HFF-Myc (cell line): ENCODE data around the gene ARMH3.

Experiments used
- DNase-seq: peaks from one replicate; pipeline ENCODE4 v3.0.0-alpha.2; 2011; ENCODE audit warnings: low read depth; ENCODE audit errors: extremely low read depth
- H3K4me3 ChIP-seq: replicated peaks from 2 replicates; pipeline ENCODE4 v1.5.1; 2011; ENCODE audit warnings: low read depth, mild to moderate bottlenecking, control low read depth, low read length
- CTCF ChIP-seq: IDR thresholded peaks from 2 replicates; pipeline ENCODE4 v1.5.1; 2012; ENCODE audit warnings: mild to moderate bottlenecking, low read depth, low read length, control low read depth; ENCODE audit errors: missing control alignments

The ARMH3 gene

DNA sequence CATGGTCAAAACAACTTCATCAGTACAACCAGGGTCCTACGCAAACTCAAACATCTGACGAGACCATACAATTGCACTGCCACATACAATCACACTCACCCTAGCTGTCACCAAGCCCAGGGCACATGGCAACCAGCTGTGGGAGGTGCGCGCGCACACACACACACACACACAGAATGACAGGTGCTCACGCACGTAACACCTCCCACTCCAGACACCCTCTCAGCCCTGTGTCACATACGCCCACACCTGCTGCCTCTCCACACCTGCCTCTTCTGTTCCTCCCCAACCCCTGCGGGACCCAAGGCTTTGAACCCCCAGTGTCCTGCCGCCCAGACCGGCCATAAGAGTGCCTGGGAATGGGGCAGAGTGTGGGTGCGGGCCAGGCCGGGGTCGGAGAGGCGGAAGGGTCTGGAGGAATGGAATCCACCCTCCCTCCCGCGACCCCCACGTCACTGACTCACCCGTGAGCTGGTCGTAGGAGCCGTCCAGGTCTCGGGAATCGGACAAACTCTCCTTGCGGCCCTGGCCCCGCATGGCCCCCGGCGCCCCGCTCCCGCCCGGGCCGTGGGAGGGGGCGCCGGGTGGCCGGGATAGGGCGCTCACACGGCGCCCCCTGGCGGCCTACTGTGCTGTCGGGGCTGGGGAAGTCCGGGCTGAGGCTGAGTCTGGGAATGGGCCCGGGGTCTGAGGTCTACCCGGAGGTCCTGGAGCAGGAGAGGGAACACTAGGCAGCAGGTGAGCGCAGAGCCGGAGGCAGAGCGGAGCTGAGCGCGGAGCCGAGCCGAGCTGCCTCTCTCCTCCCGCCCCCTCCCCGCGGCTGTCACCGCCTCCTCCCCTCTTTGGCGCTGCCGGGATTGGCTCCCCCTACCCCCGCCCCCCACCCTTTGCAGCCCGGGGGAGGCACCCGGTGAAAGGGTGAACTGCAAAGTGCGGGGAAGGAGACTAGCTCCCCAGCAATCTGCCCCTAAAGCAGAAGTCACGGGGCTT, 212.6 kb downstream of the ARMH3 start, which contains the start of gene KCNIP2:
Gene KCNIP2 (minus strand): TSS at position 769 of the 990 bp plus-strand sequence. CDS start 232 bp downstream, at position 537.
- H3K4me3 ChIP-seq = no peak within 1 kb of the TSS

DNA sequence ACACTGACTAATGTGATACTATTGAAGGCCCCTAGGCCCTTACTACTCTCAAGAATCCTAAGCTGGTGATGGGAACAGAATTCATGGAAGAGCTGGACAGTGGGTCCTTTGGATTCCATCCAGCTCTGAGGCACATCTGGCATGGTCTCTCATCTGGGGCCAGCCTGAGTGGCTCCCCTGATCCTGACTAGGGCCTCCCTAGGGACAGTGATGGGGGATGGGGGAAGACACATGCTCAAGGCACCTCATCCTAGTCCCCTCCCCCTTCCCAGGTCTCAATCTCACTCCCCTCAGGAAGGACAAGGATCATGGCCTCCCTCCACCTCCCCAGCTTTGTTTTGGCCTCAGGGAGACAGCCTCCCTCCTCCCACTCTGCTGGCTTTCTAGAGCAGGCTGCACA, 214.1 kb downstream of the ARMH3 start:
- DNase-seq = no peak
- no peak for TF ChIP-seq CTCF
- no peak overlapping the region for H3K4me3 ChIP-seq

More for the DNA sequence above, 212.6 kb downstream of the ARMH3 start, which contains the start of gene KCNIP2:
- TF ChIP-seq CTCF = peak; percentile 57
- no peak for DNase-seq

GRCh38 chr10:101840741-101841453, 215.1 kb downstream of the ARMH3 start:
- TF ChIP-seq CTCF = peak; percentile 95
- peak; percentile 51 for DNase-seq
- H3K4me3 ChIP-seq = peak overlapping the region; percentile 31

DNA sequence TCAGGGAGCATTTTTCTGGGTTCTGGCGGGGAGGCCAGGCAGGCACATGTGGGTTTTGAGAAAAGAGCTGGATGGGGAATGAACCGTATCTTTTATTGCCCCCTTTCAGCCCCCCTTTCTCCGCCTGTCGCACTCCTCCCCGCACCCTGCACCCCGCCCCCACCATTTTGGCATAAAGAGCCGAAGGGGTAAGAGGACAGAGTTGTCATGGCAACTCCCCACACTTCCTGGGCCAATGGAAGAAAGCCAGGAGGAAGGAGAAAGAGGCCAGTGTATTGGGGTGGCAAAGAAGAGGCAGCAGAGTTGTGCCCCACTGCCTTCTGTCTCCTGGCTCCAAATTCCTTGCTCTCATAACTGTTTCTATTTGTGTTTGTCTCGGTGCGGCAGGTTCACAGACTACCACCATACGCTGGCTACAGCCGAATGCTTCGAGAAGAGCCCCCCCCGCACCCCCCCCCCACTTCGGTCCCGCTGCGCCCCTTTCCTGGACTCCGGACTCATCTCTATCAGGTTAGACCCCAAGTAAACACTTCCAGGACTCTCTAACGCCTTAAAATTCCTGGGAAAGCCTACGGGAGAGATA, 215.8 kb downstream of the ARMH3 start:
- peak overlapping the region; percentile 32 for H3K4me3 ChIP-seq
- DNase-seq = no peak
- TF ChIP-seq CTCF = no peak

DNA sequence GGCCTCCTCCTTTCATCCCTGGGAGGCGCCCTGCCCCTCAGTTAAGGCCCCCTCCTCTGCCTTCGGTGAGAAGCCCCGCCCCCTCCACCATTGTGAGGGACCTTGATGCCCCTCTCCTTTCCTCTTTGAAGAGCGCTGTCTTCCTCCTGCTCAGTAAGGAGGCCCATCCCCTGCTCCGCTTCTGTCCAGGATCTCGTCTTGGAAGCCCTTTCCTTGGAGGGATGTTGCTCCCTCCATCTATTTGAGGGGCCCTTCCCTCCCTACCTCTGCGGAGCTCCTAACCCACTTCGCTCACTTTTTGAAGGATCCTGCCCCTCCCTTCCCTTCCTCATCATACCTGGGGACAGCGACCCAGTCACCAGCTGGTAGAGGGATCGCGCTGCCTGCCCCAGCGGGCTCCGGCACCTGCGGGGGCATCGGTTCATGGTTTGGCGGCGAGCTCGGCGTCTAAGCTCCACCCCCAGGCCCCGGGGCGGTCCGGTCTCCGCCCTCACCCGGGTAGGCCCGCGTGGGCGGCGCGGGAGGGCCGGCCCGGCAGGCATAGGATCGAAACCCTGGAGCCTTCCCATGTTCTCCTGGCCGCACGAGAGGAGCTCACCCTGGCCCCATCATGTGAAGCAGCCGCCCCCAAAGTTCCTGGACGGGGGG, 216.4 kb downstream of the ARMH3 start:
- DNase-seq = no peak
- no peak for TF ChIP-seq CTCF
- H3K4me3 ChIP-seq = peak overlapping the region; percentile 32

DNA sequence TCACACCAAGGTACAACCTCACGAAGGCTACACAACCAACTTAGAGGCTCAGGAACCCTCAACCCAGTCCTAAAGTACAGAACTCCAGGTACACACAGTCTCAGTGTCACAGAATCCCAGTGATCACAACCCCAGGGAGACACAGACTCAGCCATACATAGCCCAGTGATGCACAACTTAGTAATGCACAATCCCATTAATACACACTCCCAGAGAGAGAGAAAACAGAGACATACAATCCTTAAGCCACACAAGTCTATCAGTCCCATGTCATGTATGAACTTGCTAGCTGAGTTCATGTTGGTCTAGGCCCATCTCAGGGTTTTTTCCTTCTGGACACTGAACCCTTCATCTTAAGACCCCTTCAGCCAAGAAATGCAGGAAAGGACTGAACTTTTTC, 217.0 kb downstream of the ARMH3 start:
- no peak overlapping the region for H3K4me3 ChIP-seq

More for the DNA sequence above, 217.0 kb downstream of the ARMH3 start:
- DNase-seq = no peak
- TF ChIP-seq CTCF = no peak
